HG03432 (cell line): Measurements from ENCODE around the gene UAP1L1.
A peak's percentile ranks its signal among the peaks of the same experiment; 100 is the strongest.
"Not testable (repeated sequence)": the region's sequence is repeated elsewhere in the genome, so short reads cannot be mapped to it uniquely, and the experiment has no call there.

Experiments used
- ATAC-seq: cut with Tn5 transposase; IDR thresholded peaks from one replicate; pipeline ENCODE4 v1.9.1; 2021; ENCODE audit warnings: mild to moderate bottlenecking, moderate library complexity; ENCODE audit not compliant: unreplicated experiment

Gene UAP1L1

DNA sequence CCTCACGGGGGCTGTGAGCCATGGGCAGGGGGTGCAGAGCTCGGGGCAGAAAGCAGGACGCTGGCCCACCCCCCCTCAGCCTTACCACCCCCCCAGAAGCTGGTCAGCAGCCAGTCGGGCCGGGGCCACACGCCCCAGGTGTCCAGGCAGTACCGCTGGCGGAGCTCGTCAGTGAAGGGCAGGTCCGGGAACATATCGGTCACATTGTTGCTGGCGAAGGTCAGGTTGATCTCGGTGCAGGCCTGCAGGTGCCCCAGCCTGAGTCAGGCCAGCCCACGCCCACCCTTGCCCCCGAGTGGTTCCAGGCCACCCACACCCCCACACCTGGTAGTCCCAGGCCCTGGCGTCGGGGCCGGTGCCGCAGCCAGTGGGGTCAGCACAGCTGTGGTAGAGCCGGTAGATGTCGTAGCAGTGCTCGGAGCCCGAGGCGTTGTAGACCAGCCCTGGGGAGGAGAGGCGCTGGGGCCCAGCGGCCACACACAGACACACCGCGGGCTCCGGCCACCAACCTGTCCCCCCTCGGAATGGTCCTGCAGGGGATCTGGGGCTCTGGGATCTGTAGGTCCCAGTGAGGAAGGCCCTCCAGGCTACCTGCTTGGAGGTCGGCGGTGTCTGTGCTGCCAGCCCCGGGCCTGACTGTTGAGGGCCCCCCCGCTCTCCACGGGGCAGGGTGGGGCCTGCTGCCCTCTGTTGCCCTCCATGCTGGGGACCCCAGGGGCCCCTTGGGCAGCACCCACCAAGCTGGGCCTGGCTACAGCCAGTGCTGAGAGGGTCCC, 34.7 kb downstream of the UAP1L1 start:
- ATAC-seq = no peak

DNA sequence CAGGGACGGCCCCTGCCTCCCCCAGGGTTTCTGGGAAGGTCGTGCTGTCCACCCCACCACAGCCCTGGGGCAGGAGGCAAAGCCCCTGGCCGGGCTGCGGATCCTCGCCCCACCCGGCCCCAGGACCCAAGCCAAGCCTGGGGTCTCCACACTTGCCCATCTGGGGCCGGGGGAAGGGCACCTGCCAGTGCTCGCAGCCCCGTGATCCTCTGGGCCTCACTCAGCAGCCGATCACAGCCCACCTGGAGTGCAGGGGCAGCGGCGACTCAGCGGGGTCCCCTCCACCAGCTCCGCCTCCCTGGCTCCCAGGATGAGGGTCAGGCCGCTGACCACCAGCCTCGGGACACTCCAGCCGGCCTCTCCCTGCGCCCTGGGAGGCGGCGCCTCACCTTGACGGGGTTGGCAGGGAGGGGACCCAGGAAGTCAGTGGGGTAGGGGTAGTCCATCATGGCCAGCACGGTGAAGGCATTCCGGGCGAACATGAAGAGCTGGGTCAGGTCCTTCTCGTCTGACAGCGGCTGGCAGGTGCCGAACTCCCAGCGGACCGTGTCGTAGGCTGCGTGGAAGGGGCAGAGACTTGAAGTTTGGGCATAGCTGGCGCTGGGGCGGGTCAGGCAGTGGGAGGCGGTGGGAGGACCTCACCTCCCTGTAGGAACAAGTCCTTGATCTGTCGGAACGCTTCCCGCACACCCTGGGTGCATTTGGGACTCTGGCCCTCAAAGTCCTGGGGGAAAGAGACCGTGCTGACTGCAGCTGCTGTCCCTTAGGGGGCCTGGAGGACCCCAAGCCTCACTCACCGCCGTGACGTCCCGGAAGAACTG, 35.5 kb downstream of the UAP1L1 start:
- no peak for ATAC-seq

DNA sequence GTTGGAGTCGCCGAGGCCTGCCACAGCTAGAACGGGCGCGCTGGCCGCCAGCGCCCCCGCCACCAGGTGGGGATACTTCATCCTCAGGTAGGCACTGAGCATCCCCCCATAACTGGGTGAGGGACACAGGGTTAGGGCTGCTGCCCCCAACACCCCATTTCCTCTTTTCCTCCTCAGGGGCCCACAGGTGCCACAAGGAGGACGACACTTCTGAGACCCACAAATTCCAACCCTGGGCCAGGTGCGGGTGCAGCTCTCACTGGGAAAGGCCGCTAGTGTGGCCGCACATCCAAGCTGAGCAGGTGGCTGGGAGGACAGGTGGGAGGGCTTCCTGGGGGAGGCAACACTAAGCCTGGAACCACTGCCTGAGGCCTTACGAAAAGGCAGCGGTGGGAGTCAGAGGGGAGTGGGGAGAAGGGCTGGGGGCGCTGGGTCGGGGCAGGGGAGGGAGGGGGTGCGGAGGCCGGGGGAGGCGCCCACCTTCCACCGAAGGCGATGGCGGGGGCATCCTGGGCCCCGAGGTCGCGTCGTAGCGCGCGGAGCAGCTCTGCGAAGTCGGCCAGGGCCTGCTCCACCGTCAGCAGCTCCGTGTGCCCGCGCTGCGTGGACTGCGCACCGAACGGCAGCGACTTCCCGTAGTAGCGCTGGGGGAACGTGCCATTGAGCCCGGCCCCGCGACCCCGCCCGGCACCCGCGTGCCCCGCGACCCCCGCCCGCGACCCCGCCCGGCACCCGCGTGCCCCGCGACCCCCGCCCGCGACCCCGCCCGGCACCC, 36.3 kb downstream of the UAP1L1 start:
- ATAC-seq = no peak

DNA sequence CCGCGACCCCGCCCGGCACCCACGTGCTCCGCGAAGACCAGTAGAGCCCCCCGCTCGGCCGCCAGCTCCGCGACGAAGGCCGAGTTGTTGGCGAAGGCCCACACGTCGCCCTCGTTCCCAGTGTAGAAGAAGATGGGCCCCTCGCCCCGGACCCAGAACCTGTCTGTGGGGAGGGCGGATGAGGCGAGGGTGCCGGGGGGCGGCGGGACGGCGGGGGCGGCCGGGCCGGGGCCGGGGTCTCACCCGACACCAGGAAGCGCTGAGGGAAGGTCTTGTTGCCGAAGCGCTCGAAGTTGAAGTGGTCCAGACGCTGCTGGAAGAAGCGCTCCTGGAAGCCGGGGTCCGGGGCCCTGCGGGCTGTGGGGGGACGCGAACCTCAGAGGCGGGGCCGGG, 36.9 kb downstream of the UAP1L1 start:
- no peak for ATAC-seq

DNA sequence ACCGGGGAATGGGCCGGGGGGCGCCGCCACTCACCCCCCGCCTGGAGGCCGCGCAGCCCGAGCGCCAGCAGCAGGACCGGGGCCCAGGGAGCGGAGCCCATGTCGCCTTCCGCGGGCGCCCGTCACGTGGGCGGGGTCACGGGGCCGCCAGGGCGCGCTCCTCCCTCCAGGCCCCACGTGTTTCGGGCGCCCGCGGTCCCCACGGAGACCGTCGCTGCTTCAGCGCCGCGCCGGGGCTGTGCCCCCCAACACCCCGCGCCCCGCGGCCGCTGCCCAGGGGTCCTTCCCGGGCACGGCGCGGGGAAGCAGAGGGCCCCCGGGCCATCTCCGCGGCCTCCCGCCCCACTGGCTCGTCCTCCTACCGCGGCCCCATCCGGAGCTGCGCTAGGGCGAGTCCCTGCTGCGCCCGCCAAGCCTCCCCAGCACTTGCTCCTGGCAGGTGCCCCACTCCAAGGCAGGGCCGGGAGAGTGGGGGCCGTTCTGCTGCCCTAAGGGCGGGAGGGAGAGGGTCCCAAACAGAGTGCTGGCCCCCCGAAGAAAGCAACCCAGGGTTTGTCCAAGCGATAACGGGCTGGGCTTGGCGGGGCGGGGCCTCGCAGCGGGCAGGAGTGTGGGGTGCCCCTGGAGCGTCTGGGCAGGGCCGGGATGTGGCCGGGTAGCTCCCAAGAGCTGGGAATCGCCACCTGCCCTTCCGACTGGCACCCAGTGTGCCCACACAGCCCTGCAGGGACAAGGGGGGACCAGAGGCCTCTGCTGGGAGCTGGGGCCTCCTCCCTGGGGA, 37.5 kb downstream of the UAP1L1 start, which contains the start of gene DPP7:
TSS of gene DPP7 (minus strand) at position 121 of the 781 bp plus-strand sequence. CDS start at position 101, 20 bp downstream.
- peak; percentile 61 for ATAC-seq

DNA sequence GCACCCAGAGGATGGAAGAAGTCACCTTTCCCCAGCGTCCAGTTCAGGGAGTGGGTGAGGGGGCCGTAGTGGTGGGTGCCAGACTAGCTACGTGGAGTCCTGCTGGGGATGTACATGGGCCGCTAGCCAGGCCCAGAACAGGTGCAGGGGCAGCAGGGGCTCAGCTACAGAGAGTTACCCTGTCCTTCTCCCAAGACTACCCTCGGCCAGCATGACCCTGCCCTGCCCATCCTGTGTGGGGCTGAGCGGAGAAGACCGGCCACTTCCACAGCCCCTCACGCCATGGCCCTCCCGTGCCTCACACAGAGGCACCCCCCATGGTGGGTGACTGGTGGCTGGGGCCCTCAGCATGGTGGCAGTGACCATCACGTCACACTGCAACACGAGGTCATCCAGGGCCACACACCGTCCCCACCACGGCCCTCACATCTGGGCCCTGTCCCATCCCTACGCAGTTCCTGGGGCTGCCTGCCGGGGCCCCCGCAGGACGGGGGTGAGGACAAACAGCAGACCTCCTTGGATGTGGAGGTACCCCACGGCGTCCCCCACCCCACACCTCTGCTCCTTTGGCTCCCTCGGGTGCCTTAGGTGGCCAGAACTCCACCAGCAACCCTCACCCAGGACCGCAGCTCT, 38.2 kb downstream of the UAP1L1 start:
- ATAC-seq = no peak

GRCh38 chr9:137116027-137116507, 38.8 kb downstream of the UAP1L1 start:
- ATAC-seq = no peak

DNA sequence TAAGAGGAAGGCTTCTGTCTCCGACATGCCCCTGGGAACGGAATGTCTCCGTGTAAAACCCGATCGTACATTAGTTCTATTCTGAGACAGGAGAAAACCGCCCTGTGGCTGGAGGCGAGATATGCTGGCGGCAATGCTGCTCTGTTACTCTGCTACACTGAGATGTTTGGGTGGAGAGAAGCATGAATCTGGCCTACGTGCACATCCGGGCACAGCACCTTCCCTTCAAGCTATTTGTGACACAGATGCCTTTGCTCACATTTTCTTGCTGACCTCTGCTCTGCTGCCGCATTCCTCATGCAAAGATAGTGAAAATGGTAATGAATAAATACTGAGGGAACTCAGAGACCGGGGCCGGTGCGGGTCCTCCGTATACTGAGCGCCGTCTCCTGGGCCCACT, 39.4 kb downstream of the UAP1L1 start:
- no peak for ATAC-seq

DNA sequence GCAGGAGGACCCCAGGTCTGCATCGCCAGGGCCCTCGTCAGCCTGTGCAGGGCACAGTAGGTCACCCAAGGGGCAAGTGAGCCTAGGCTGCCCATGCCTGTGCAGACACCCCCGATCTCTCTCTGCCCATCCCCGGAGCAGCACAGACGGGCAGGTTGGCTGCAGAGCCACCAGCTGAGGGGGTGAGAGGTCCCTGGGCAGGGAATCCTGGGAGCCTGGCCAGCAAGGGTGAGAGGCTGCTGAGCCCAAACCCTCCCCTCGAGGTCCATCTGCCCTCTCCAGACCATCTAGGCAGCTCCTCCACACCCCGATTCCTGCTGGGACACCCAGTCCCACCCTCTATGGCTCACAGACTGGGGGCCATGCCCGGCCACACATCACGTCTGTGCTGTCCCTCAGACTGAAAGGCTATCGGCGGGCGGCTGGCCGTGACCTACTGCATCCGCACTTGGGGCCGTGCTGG, 40.0 kb downstream of the UAP1L1 start:
- ATAC-seq = no peak

DNA sequence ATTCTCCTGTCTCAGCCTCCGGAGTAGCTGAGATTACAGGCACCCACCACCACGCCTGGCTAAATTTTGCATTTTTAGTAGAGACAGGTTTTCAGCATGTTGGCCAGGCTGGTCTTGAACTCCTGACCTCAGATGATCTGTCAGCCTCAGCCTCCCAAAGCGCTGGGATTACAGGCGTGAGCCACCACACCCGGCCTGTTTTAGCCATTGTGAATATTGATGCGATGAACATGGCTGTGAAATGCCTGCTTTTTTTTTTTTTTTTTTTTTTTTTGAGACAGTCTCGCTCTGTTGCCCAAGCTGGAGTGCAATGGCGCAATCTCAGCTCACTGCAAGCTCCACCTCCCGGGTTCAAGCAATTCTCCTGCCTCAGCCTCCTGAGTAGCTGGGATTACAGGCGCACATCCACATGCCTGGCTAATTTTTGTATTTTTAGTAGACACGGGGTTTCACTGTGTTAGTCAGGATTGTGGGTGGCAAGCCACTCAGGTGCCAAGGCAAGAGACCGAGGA, 40.8 kb downstream of the UAP1L1 start:
- not testable (repeated sequence) for ATAC-seq

DNA sequence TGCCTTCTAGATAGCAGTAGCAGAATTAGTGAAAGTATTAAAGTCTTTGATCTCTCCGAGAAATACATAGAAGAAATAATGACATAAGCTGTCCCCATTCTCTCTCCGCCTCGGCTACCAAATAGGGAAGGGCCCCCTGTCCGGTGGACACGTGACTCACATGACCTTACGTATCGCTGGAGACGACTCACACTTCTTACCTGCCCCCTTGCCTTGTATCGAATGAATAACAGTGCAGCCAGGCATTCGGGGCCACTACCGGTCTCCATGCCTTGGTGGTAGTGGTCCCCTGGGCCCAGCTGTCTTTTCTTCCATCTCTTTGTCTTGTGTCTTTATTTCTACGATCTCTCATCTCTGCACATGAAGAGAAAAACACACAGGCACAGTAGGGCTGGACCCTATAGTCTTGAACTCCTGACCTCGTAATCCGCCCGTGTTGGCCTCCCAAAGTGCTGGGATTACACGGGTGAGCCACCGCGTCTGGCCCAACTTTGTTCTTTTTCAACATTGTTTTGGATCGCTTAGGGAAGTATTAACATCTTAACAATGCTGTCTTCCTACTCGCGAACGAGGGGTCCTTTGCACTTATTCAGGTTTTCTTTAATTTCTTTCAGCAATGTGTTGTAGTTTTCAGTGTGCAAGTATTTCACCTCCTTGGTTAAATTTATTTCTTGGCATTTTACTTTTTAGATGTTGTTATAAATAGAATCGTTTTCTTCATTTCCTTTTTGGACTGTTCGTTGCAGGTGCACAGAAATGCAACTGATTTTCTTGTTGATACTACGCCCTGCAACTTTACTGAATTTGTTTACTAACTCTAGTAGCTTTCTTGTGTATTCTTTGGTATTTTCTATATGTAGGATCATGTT, 44.8 kb downstream of the UAP1L1 start:
- not testable (repeated sequence) for ATAC-seq

- ATAC-seq = not testable (repeated sequence)
Observed at GRCh38 chr9:137122796-137123467, 45.6 kb downstream of the UAP1L1 start.

- no peak for ATAC-seq
Observed at GRCh38 chr9:137123468-137123837, 46.1 kb downstream of the UAP1L1 start.

- ATAC-seq = not testable (repeated sequence)
Observed at GRCh38 chr9:137123952-137124462, 46.7 kb downstream of the UAP1L1 start.

DNA sequence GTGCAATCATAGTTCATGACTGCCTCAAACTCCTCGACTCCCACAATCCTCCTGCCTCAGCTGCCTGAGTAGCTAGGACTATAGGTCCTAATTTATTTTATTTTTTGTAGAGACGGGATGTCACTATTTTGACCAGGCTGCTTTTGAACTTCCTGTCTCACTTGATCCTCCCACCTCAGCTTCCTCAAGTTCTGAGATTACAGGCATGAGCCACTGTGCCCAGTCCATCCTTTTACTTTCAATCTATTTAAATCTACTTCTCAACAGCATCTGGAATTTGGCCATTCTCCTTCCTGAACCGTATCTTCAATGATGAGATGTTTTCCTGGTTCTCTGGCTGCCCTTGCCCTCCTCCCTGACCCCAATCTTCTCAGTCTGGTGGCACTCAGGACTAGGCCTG, 49.5 kb downstream of the UAP1L1 start:
- ATAC-seq = no peak

DNA sequence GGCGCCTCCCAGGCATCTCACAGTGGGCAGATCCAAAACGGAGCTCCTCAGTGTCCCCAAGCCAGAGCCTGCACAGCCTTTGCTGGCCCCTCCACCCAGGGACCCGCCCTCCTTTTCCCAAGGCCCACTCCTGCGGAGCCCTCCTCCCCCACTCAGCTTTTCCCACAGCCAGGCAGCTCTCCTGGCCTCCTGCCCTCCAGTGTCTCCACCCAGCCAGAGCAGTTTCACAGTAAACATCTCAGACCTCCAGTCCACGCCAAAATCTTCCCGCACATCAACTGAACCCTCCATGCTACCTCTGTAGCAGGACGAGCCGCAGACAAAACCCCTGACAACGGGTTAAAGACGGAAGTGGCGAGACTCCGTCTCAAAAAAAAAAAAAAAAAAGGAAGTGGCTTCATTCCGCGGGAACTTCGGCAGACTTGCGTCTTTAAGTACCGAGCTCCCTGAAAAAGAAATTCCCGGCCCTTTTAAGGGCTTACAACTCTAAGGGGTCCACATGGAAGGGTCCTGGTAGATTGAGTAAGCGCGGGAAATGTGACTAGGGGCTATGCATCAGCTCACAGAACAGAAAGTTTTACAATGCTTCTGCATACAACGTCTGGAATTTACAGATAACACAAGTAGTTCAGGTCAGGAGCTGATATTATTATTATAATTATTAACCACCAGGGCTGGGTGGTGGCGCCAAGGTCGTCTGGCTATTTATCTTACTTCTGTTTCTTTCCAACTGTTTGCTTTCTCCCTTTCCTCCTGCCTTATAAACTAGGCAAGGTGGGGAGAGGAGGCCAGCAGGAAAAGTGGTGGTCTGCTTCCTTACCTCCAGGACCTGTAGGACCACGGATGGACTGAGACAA, 50.2 kb downstream of the UAP1L1 start:
- ATAC-seq = no peak
